GM19463 (cell line): Measurements from ENCODE around the gene C12orf60.
"Not testable (repeated sequence)": the region's sequence is repeated elsewhere in the genome, so short reads cannot be mapped to it uniquely, and the experiment has no call there.

Experiments
- ATAC-seq: cut with Tn5 transposase; IDR thresholded peaks from one replicate; pipeline ENCODE4 v1.9.1; 2021; ENCODE audit warnings: mild to moderate bottlenecking, moderate library complexity; ENCODE audit not compliant: unreplicated experiment

C12orf60 gene

GRCh38 chr12:14803011-14803829 lies at the start of gene C12orf60, which contains the start of gene WBP11:
Gene C12orf60 (plus strand): TSS chr12:14803670. CDS start chr12:14822936, 19,266 bp downstream.
Gene WBP11 (minus strand): TSS chr12:14803478. CDS start chr12:14801383, 2,095 bp downstream.
- peak; percentile 98 for ATAC-seq

- ATAC-seq, result no peak
Measured at GRCh38 chr12:14756334-14757143, 46.9 kb upstream of the C12orf60 start.

- ATAC-seq, result not testable (repeated sequence)
Measured at GRCh38 chr12:14759711-14760280, 43.7 kb upstream of the C12orf60 start.

- no peak for ATAC-seq
Measured at GRCh38 chr12:14765398-14765797, 38.1 kb upstream of the C12orf60 start.

- not testable (repeated sequence) for ATAC-seq
Measured at GRCh38 chr12:14766020-14766419, 37.5 kb upstream of the C12orf60 start.

GRCh38 chr12:14766649-14767215 lies 36.7 kb upstream of the C12orf60 start:
- no peak for ATAC-seq

GRCh38 chr12:14767617-14768016 lies 35.9 kb upstream of the C12orf60 start:
- ATAC-seq, result no peak

GRCh38 chr12:14768823-14769405 lies 34.6 kb upstream of the C12orf60 start:
- ATAC-seq, result no peak

- ATAC-seq, result peak; percentile 1
Measured at GRCh38 chr12:14769466-14769968, 34.0 kb upstream of the C12orf60 start.

GRCh38 chr12:14769969-14770495 lies 33.4 kb upstream of the C12orf60 start:
- ATAC-seq, result peak; percentile 33

- ATAC-seq, result peak; percentile 24
Measured at GRCh38 chr12:14770496-14771461, 32.7 kb upstream of the C12orf60 start.

GRCh38 chr12:14771651-14772137 lies 31.8 kb upstream of the C12orf60 start:
- no peak for ATAC-seq

GRCh38 chr12:14772946-14773345 lies 30.5 kb upstream of the C12orf60 start:
- no peak for ATAC-seq

- ATAC-seq, result peak; percentile 13
Measured at GRCh38 chr12:14773685-14774073, 29.8 kb upstream of the C12orf60 start.

- peak; percentile 47 for ATAC-seq
Measured at GRCh38 chr12:14774074-14774905, 29.2 kb upstream of the C12orf60 start.

- ATAC-seq, result no peak
Measured at GRCh38 chr12:14774906-14775635, 28.4 kb upstream of the C12orf60 start.

GRCh38 chr12:14775636-14775980 lies 27.9 kb upstream of the C12orf60 start:
- ATAC-seq, result no peak
